Parathyroid adenoma (tissue), 2 donors: ENCODE results near the gene SMCO4.

ENCODE experiments used
- H2AFZ ChIP-seq: fragments of 300-600 bp; sonication (generic); one replicate; pipeline ENCODE4 v1.7.0; 2017; ENCODE audit warnings: antibody characterized with exemption, mild to moderate bottlenecking
- H3K27ac ChIP-seq: fragments of 300-600 bp; sonication (generic); one replicate; pipeline ENCODE4 v1.7.0; 2017
- H3K27me3 ChIP-seq: fragments of 300-600 bp; sonication (generic); one replicate; pipeline ENCODE4 v1.7.0; 2017; ENCODE audit warnings: low read length; ENCODE audit not compliant: control insufficient read depth, insufficient read depth
- H3K36me3 ChIP-seq: fragments of 300-600 bp; sonication (generic); one replicate; pipeline ENCODE4 v1.7.0; 2017; ENCODE audit warnings: low read length; ENCODE audit not compliant: control insufficient read depth, insufficient read depth
- H3K4me1 ChIP-seq: fragments of 300-600 bp; sonication (generic); one replicate; pipeline ENCODE4 v1.7.0; 2017; ENCODE audit warnings: control low read depth
- H3K4me2 ChIP-seq: fragments of 300-600 bp; sonication (generic); one replicate; pipeline ENCODE4 v1.7.0; 2017; ENCODE audit warnings: low read length
- H3K4me3 ChIP-seq: fragments of 300-600 bp; sonication (generic); one replicate; pipeline ENCODE4 v1.7.0; 2017; ENCODE audit warnings: low read depth, low read length
- H3K79me2 ChIP-seq: fragments of 300-600 bp; sonication (generic); one replicate; pipeline ENCODE4 v1.7.0; 2017; ENCODE audit warnings: control low read depth
- H3K9ac ChIP-seq: fragments of 300-600 bp; sonication (generic); one replicate; pipeline ENCODE4 v1.7.0; 2017; ENCODE audit warnings: mild to moderate bottlenecking
- H3K9me3 ChIP-seq: fragments of 300-600 bp; sonication (generic); one replicate; pipeline ENCODE4 v1.7.0; 2017; ENCODE audit warnings: low read length; ENCODE audit not compliant: control insufficient read depth
- TF ChIP-seq, protein P1 (sequence below): fragments of 300-600 bp; sonication (generic); IDR thresholded peaks from one replicate; pipeline ENCODE4 v1.7.0; 2017; ENCODE audit warnings: antibody characterized with exemption, mild to moderate bottlenecking
- donor health status: primary hyperparathyroidism.

SMCO4 gene

DNA sequence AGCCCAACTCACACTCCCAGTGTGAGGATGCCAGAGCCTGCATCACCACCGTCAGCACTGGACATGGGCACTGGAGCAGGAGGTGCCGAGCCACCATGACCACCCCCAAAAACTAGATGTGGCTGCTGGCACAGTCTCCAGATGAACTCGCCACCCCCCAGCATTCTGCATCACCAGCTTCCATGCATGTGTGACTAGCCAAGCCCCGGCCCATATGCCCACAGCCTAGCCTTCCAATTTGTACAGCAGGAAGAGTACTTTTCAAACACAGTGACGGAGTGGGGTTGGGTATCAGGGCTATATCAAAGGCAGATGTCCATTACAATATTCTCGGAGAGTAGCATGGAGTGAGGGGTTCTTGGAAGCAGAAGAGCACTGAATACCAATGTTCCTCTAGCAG is 62.9 kb downstream of the SMCO4 start:
- no peak overlapping the region for H3K27ac ChIP-seq

DNA sequence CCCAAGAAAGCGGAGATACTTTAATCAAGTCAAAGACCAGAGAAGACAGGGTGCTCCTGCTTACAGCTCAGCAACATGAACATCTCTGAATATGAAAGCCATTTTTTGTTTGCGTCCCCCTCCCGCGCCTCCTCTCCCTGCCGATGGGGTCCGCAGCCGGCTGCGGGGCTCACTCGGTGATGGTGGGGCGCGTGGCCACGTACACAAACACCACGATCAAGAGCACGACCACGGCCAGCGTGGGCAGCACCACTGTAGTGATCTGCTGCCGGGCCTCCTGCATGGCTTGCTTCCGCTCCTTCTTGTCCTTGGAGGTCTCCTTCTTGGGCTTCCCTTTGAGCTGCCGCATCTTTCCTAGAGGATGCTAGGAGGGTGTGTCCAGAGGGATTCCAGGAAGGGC is 64.3 kb downstream of the SMCO4 start:
- Histone ChIP-seq H3K27me3 (no peaks in the 10 kb centered on the region), H3K4me3 (no peak overlapping the region), H3K9me3 (no peaks in the 10 kb centered on the region), H3K9ac (no peak overlapping the region), H3K4me1 (no peaks in the 10 kb centered on the region), H3K79me2 (no peaks in the 10 kb centered on the region), H3K4me2 (no peak overlapping the region), H2AFZ (no peak overlapping the region), H3K36me3 (no peaks in the 10 kb centered on the region), H3K27ac (no peak overlapping the region)
- TF ChIP-seq, protein P1, sequence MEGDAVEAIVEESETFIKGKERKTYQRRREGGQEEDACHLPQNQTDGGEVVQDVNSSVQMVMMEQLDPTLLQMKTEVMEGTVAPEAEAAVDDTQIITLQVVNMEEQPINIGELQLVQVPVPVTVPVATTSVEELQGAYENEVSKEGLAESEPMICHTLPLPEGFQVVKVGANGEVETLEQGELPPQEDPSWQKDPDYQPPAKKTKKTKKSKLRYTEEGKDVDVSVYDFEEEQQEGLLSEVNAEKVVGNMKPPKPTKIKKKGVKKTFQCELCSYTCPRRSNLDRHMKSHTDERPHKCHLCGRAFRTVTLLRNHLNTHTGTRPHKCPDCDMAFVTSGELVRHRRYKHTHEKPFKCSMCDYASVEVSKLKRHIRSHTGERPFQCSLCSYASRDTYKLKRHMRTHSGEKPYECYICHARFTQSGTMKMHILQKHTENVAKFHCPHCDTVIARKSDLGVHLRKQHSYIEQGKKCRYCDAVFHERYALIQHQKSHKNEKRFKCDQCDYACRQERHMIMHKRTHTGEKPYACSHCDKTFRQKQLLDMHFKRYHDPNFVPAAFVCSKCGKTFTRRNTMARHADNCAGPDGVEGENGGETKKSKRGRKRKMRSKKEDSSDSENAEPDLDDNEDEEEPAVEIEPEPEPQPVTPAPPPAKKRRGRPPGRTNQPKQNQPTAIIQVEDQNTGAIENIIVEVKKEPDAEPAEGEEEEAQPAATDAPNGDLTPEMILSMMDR = no peak

More for the DNA sequence above, 62.9 kb downstream of the SMCO4 start:
- Histone ChIP-seq H3K36me3 (no peaks in the 10 kb centered on the region), H3K4me1 (no peaks in the 10 kb centered on the region), H2AFZ (no peak overlapping the region), H3K4me3 (no peak overlapping the region), H3K4me2 (no peak overlapping the region), H3K27me3 (no peaks in the 10 kb centered on the region), H3K79me2 (no peaks in the 10 kb centered on the region), H3K9ac (no peak overlapping the region), H3K9me3 (no peaks in the 10 kb centered on the region)
- TF ChIP-seq, protein P1 = no peak

DNA sequence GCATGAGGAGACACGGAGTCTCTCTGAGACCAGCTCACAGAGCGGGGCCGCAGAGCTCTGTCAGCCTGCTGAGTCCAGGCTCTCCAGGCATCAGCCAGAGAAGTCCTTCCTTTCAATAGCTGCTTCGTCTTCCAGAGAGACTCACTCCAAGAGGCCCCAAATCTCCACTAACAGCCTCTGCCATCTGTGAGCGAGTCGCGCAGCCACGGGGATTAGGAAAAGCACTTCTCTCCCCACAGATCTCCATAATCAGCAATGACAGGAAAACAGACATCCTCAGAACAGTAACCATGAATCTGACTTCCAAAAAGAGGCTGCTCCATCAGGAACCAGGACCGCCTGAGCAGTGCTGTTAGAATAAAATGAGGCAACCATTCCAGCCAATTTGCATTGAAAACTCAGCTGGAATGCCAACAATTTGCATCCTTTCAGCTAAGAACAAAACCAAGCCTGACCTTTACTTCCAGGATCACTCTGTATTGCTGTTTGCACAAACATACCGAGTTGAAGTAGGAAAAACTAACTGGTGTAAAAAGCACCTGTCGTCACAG is 65.4 kb downstream of the SMCO4 start:
- H3K4me2 ChIP-seq = no peak overlapping the region
- H3K9ac ChIP-seq = no peak overlapping the region
- no peaks in the 10 kb centered on the region for H3K9me3 ChIP-seq
- no peaks in the 10 kb centered on the region for H3K27me3 ChIP-seq
- no peaks in the 10 kb centered on the region for H3K79me2 ChIP-seq
- TF ChIP-seq, protein P1 = no peak
- H3K4me3 ChIP-seq = no peak overlapping the region
- no peaks in the 10 kb centered on the region for H3K36me3 ChIP-seq
- no peaks in the 10 kb centered on the region for H3K4me1 ChIP-seq
- H3K27ac ChIP-seq = no peak overlapping the region
- no peak overlapping the region for H2AFZ ChIP-seq

DNA sequence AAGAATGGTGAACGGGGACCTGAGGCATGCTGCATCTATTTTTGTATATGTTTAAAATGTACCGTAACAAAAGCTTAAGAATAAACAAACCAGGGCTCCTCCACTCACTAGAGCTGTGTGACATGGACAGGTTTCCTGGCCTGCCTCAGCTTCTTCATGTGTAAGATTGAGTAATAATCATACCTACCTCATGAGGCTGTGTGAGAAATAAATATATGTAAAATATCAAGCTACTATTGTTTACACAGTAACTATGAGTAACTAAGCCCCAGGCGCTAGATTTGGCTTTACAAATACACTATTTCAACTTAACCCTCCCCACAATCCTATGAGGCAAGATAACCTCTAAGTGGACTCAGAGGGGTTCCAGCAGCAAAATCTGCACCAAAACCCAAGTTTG is 66.4 kb downstream of the SMCO4 start:
- Histone ChIP-seq H3K27ac (no peak overlapping the region), H3K9ac (no peak overlapping the region), H2AFZ (no peak overlapping the region), H3K79me2 (no peaks in the 10 kb centered on the region), H3K4me1 (no peaks in the 10 kb centered on the region), H3K27me3 (no peaks in the 10 kb centered on the region), H3K4me3 (no peak overlapping the region), H3K36me3 (no peaks in the 10 kb centered on the region), H3K4me2 (no peak overlapping the region), H3K9me3 (no peaks in the 10 kb centered on the region)
- TF ChIP-seq, protein P1 = no peak

DNA sequence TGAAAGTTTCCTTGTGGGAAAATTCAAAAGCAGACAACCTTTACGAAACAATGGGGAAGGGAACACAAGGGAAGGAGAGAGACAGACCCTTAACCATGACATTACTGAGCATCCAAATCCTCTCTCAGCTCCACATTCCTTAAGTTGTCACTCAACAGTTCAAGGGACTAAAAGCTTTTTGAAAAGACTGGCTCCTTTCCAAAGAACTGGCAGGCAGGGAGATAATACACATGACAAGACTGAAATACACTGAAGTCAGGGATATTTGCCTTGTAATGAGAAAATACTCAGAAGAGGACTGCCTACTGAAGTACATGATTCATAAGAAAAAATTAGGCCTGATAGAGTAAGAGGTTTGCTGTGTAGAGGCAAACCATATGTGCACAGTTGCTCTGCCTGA is 69.1 kb downstream of the SMCO4 start:
- Histone ChIP-seq H3K4me2 (no peak overlapping the region), H3K9ac (no peak overlapping the region), H3K4me3 (no peak overlapping the region), H3K9me3 (no peaks in the 10 kb centered on the region), H3K4me1 (no peaks in the 10 kb centered on the region), H3K36me3 (no peaks in the 10 kb centered on the region), H3K79me2 (no peaks in the 10 kb centered on the region), H3K27me3 (no peaks in the 10 kb centered on the region), H2AFZ (no peak overlapping the region), H3K27ac (no peak overlapping the region)
- TF ChIP-seq, protein P1 = no peak
